K562 (cell line): ENCODE measurements around the gene LSP1. TPM values are rescaled to one million over a fixed set of nuclear protein-coding genes. Genes with fewer than 3 reads are reported as not detected.

Experiments used
- CEBPZ ChIP-seq: fragments of 150-350 bp; IDR thresholded peaks from 2 replicates; pipeline ENCODE4 v1.6.1; 2014; ENCODE audit warnings: low read depth, mild to moderate bottlenecking, low read length, borderline replicate concordance
- FIP1L1 ChIP-seq: fragments of 200-400 bp; formaldehyde crosslinking; IDR thresholded peaks from 2 replicates; pipeline ENCODE4 v1.6.1; 2018; ENCODE audit warnings: mild to moderate bottlenecking, low read depth, low read length; ENCODE audit not compliant: poor library complexity, severe bottlenecking
- FOS ChIP-seq: IDR thresholded peaks from 3 replicates; pipeline ENCODE4 v1.6.1; 2011; ENCODE audit not compliant: insufficient read length; ENCODE audit errors: extremely low read depth
- KDM2B ChIP-seq: fragments of 250-450 bp; sonication (Bioruptor Pico); IDR thresholded peaks from 2 replicates; pipeline ENCODE4 v1.8.0; 2021; ENCODE audit warnings: mild to moderate bottlenecking, moderate library complexity
- KLF6 ChIP-seq: fragments of 250-450 bp; sonication (Bioruptor Pico); IDR thresholded peaks from 2 replicates; pipeline ENCODE4 v1.4.0; 2020; ENCODE audit warnings: mild to moderate bottlenecking, moderate library complexity, borderline replicate concordance
- MAZ ChIP-seq, 2 experiments: fragments of 450-650 bp in 1 of 2; sonication (generic) in 1 of 2; formaldehyde crosslinking; IDR thresholded peaks in 1 of 2; conservative IDR thresholded peaks in 1 of 2; 2 replicates each; pipeline versions ENCODE4 v1.4.0 to v1.5.0; 2020; ENCODE audit warnings: mild to moderate bottlenecking in 1 of 2, missing genetic modification reagents in 1 of 2
- VEZF1 ChIP-seq: fragments of 200-800 bp; sonication (Bioruptor generic); IDR thresholded peaks from 2 replicates; pipeline ENCODE4 v1.6.1; 2017; ENCODE audit warnings: missing genetic modification characterization, missing compliant biosample characterization
- ZNF12 ChIP-seq: sonication (generic); formaldehyde crosslinking; IDR thresholded peaks from 2 replicates; pipeline ENCODE4 v1.4.0; 2020; ENCODE audit warnings: mild to moderate bottlenecking, missing genetic modification reagents
- polyA plus RNA-seq, 8 experiments: library from polyadenylated mRNA; depleted of rRNA in 4 of 8; stranded (reverse) in 5 of 8; unstranded in 3 of 8; fragments of >200 nt; fragmentation: Nextera tagmentation in 2 of 8; fragmentation: Illumina TruSeq in 1 of 8; extraction: Ambion mirVana in 2 of 8; extraction: Trizol in 1 of 8; gene quantifications; 2 replicates each; pipeline versions ENCODE4 v1.2.1 to v1.2.3, GENCODE V29; 2011 to 2014; ENCODE audit warnings: inconsistent platforms in 1 of 8, missing spikeins in 1 of 8
- total RNA-seq, 7 experiments: library from RNA; depleted of rRNA in 6 of 7; stranded (reverse); fragments of >200 nt in 6 of 7; fragmentation: Illumina TruSeq in 2 of 7; extraction: Trizol in 2 of 7; gene quantifications; 2 replicates each; pipeline versions ENCODE4 v1.2.1 to v1.2.3, GENCODE V29; 2011 to 2021; ENCODE audit warnings: low replicate concordance in 1 of 7

The LSP1 gene
- total and polyA plus RNA-seq, 9 of the 15 experiments (the other 6 are each of a cell fraction or from before 2014, with no cell fraction given): 0.08 to 2.9 (median 0.65) TPM; not detected in 2

GRCh38 chr11:1825039-1825740, 27.7 kb upstream of the LSP1 start (continued):
- TF ChIP-seq CEBPZ (no peak), KLF6 (no peak), ZNF12 (CRISPR knock-in tag) (no peak), KDM2B (CRISPR knock-in tag) (no peak), FOS (no peak), VEZF1 (CRISPR knock-in tag) (peak; percentile 44; the same call in 1 of the 2 replicates), MAZ (CRISPR knock-in tag; conservative IDR thresholded peaks at IDR 0.05 in 1 of 2, IDR thresholded peaks at IDR 0.05 in 1 of 2) (peak in 1 of 2 experiments; percentile 78; a peak in 2 of 4 replicates), FIP1L1 (peak; percentile 12)
